ENCODE measurements around the gene HSFX3.

Gene HSFX3

GRCh38 chrX:149569770-149570169 lies 20.0 kb upstream of the HSFX3 start:
- H3K9ac ChIP-seq (ENCODE audit: low read depth, low read length): no peak overlapping the region
- DNase-seq: no peak
- no peaks in the 10 kb centered on the region for H3K27me3 ChIP-seq (ENCODE audit: insufficient read depth, low read length, poor library complexity)
- no peak overlapping the region for H2AFZ ChIP-seq (ENCODE audit: low read depth, low read length)
- ATAC-seq (ENCODE audit: insufficient read depth, low read depth): no peak
- H3K4me1 ChIP-seq (ENCODE audit: insufficient read depth, low read length): no peaks in the 10 kb centered on the region
- no peak overlapping the region for H3K4me3 ChIP-seq (ENCODE audit: low read depth in 1 of 2, low read length in 2 of 2)
- no peaks in the 10 kb centered on the region for H4K20me1 ChIP-seq (ENCODE audit: insufficient read depth, low read length)
- H3K36me3 ChIP-seq (ENCODE audit: insufficient read depth, low read length): no peaks in the 10 kb centered on the region
- no peak for TF ChIP-seq CTCF (IDR thresholded peaks at IDR 0.05; ENCODE audit: borderline replicate concordance, extremely low read depth, low read length, poor library complexity, severe bottlenecking)
- no peak overlapping the region for H3K27ac ChIP-seq (ENCODE audit: low read length)
- no peaks in the 10 kb centered on the region for H3K9me3 ChIP-seq (ENCODE audit: insufficient read depth, low read length, severe bottlenecking)
- no peak overlapping the region for H3K4me2 ChIP-seq (ENCODE audit: insufficient read depth, low read length)
- H3K79me2 ChIP-seq (ENCODE audit: insufficient read depth, low read length): no peaks in the 10 kb centered on the region

GRCh38 chrX:149568701-149569296 lies 19.1 kb upstream of the HSFX3 start:
- no peak for TF ChIP-seq CTCF (IDR thresholded peaks at IDR 0.05; ENCODE audit: borderline replicate concordance, extremely low read depth, low read length, poor library complexity, severe bottlenecking)
- no peak for TF ChIP-seq EZH2 (IDR thresholded peaks at IDR 0.05; ENCODE audit: borderline replicate concordance, low read depth, low read length, severe bottlenecking)
- ATAC-seq (ENCODE audit: insufficient read depth, low read depth): no peak
- no peaks in the 10 kb centered on the region for H3K79me2 ChIP-seq (ENCODE audit: insufficient read depth, low read length)
- no peaks in the 10 kb centered on the region for H3K9me3 ChIP-seq (ENCODE audit: insufficient read depth, low read length, severe bottlenecking)
- H2AFZ ChIP-seq (ENCODE audit: low read depth, low read length): no peak overlapping the region
- no peak overlapping the region for H3K27ac ChIP-seq (ENCODE audit: low read length)
- no peak overlapping the region for H3K4me3 ChIP-seq (ENCODE audit: low read depth in 1 of 2, low read length in 2 of 2)
- no peak overlapping the region for H3K9ac ChIP-seq (ENCODE audit: low read depth, low read length)
- H3K27me3 ChIP-seq (ENCODE audit: insufficient read depth, low read length, poor library complexity): no peaks in the 10 kb centered on the region
- DNase-seq: no peak
- H3K36me3 ChIP-seq (ENCODE audit: insufficient read depth, low read length): no peaks in the 10 kb centered on the region
- no peak overlapping the region for H3K4me2 ChIP-seq (ENCODE audit: insufficient read depth, low read length)
- H3K4me1 ChIP-seq (ENCODE audit: insufficient read depth, low read length): no peaks in the 10 kb centered on the region
- no peaks in the 10 kb centered on the region for H4K20me1 ChIP-seq (ENCODE audit: insufficient read depth, low read length)

- no peaks in the 10 kb centered on the region for H3K79me2 ChIP-seq (ENCODE audit: insufficient read depth, low read length)
- H3K27me3 ChIP-seq (ENCODE audit: insufficient read depth, low read length, poor library complexity): no peaks in the 10 kb centered on the region
- DNase-seq (no peak), ATAC-seq (ENCODE audit: insufficient read depth, low read depth) (no peak)
- no peak for TF ChIP-seq EZH2 (IDR thresholded peaks at IDR 0.05; ENCODE audit: borderline replicate concordance, low read depth, low read length, severe bottlenecking)
- TF ChIP-seq CTCF (IDR thresholded peaks at IDR 0.05; ENCODE audit: borderline replicate concordance, extremely low read depth, low read length, poor library complexity, severe bottlenecking): no peak
- H3K4me3 ChIP-seq (ENCODE audit: low read depth in 1 of 2, low read length in 2 of 2): no peak overlapping the region
- H3K4me1 ChIP-seq (ENCODE audit: insufficient read depth, low read length): no peaks in the 10 kb centered on the region
- H4K20me1 ChIP-seq (ENCODE audit: insufficient read depth, low read length): no peaks in the 10 kb centered on the region
- H3K9me3 ChIP-seq (ENCODE audit: insufficient read depth, low read length, severe bottlenecking): no peaks in the 10 kb centered on the region
- no peaks in the 10 kb centered on the region for H3K36me3 ChIP-seq (ENCODE audit: insufficient read depth, low read length)
- no peak overlapping the region for H3K27ac ChIP-seq (ENCODE audit: low read length)
- no peak overlapping the region for H3K9ac ChIP-seq (ENCODE audit: low read depth, low read length)
- no peak overlapping the region for H2AFZ ChIP-seq (ENCODE audit: low read depth, low read length)
- H3K4me2 ChIP-seq (ENCODE audit: insufficient read depth, low read length): no peak overlapping the region
Observed at GRCh38 chrX:149567621-149568417, 18.1 kb upstream of the HSFX3 start.

Data from DND-41 (cell line).